Fibroblast of lung (primary cell): ENCODE results near the gene NLE1. TPM values are rescaled to one million over a fixed set of nuclear protein-coding genes. Genes with fewer than 3 reads are reported as not detected.

ENCODE experiments used
- DNase-seq, 2 donors: peaks; one replicate each; pipeline versions ENCODE4 v3.0.0 to v3.0.0-alpha.2; 2010; ENCODE audit warnings: low read depth in 2 of 2
- H2AFZ ChIP-seq: 2 replicates; pipeline ENCODE4 v1.5.1; 2012; ENCODE audit warnings: low read length, control low read depth, inconsistent platforms
- H3K27ac ChIP-seq: 2 replicates; pipeline ENCODE4 v1.5.1; 2011; ENCODE audit warnings: low read length, control low read depth; ENCODE audit not compliant: insufficient read depth
- H3K27me3 ChIP-seq: 2 replicates; pipeline ENCODE4 v1.5.1; 2011; ENCODE audit warnings: mild to moderate bottlenecking, low read length; ENCODE audit not compliant: control insufficient read depth, insufficient read depth
- H3K36me3 ChIP-seq: 2 replicates; pipeline ENCODE4 v1.5.1; 2011; ENCODE audit warnings: low read length; ENCODE audit not compliant: control insufficient read depth, insufficient read depth
- H3K4me1 ChIP-seq: 2 replicates; pipeline ENCODE4 v1.5.1; 2011; ENCODE audit warnings: low read length; ENCODE audit not compliant: control insufficient read depth, insufficient read depth; ENCODE audit errors: extremely low read depth
- H3K4me2 ChIP-seq: 2 replicates; pipeline ENCODE4 v1.5.1; 2011; ENCODE audit warnings: low read length, control low read depth; ENCODE audit not compliant: insufficient read depth; ENCODE audit errors: extremely low read depth
- H3K4me3 ChIP-seq, 4 experiments: fragments of 200-600 bp in 1 of 4; sonication (generic) in 1 of 4; replicated peaks in 1 of 4; 2 replicates each; pipeline ENCODE4 v1.5.1; 2011 to 2016; ENCODE audit warnings: low read length in 4 of 4, low read depth in 3 of 4, mild to moderate bottlenecking in 3 of 4, control low read depth in 2 of 4, inconsistent platforms in 1 of 4, mixed read lengths in 1 of 4; ENCODE audit not compliant: insufficient read depth in 1 of 4; ENCODE audit errors: control extremely low read depth in 1 of 4
- H3K79me2 ChIP-seq: 2 replicates; pipeline ENCODE4 v1.5.1; 2012; ENCODE audit warnings: mild to moderate bottlenecking, low read length, inconsistent platforms; ENCODE audit not compliant: control insufficient read depth, insufficient read depth
- H3K9ac ChIP-seq: 2 replicates; pipeline ENCODE4 v1.5.1; 2011; ENCODE audit warnings: mild to moderate bottlenecking, low read length, control low read depth; ENCODE audit not compliant: insufficient read depth
- H3K9me3 ChIP-seq: 2 replicates; pipeline ENCODE4 v1.5.1; 2012; ENCODE audit warnings: low read depth, low read length; ENCODE audit not compliant: control insufficient read depth, insufficient read depth
- H4K20me1 ChIP-seq: 2 replicates; pipeline ENCODE4 v1.5.1; 2011; ENCODE audit warnings: low read length; ENCODE audit not compliant: control insufficient read depth, insufficient read depth; ENCODE audit errors: extremely low read depth
- EZH2 ChIP-seq: IDR thresholded peaks from 2 replicates; pipeline ENCODE4 v1.5.1; 2012; ENCODE audit warnings: low read length, control low read depth, mild to moderate bottlenecking; ENCODE audit errors: missing control alignments
- polyA plus RNA-seq, 2 donors: library from polyadenylated mRNA; depleted of rRNA in 1 of 2; stranded (reverse) in 1 of 2; unstranded in 1 of 2; fragments of >200 nt; gene quantifications; 2 replicates each; pipeline ENCODE4 v1.2.1, GENCODE V29; 2011 to 2012; ENCODE audit warnings: missing spikeins in 1 of 2
- total RNA-seq: library from RNA; depleted of rRNA; stranded (reverse); fragments of >200 nt; gene quantifications from 2 replicates; pipeline ENCODE4 v1.2.1, GENCODE V29; 2014
- TF ChIP-seq, protein P1 (sequence below), 2 donors: IDR thresholded peaks in 1 of 2; conservative IDR thresholded peaks in 1 of 2; 1 replicate in 1 of 2; 2 replicates in 1 of 2; pipeline ENCODE4 v1.5.1; 2011 to 2012; ENCODE audit warnings: low read length in 2 of 2, control low read depth in 1 of 2, inconsistent platforms in 1 of 2, low read depth in 1 of 2, mild to moderate bottlenecking in 1 of 2

Gene NLE1
- total and polyA plus RNA-seq, 2 donors (not counting 1 experiment from before 2014, with no cell fraction given) = 9.4 to 20.5 TPM

GRCh38 chr17:35083071-35083470, 59.0 kb downstream of the NLE1 start:
- H3K9ac ChIP-seq = no peak overlapping the region
- no peak overlapping the region for H2AFZ ChIP-seq
- no peak overlapping the region for H3K27ac ChIP-seq
- H3K36me3 ChIP-seq = no peaks in the 10 kb centered on the region
- no peak for DNase-seq
- peaks cover 24% of the 10 kb centered on the region for H3K4me1 ChIP-seq
- H3K79me2 ChIP-seq = peaks cover 72% of the 10 kb centered on the region
- no peaks in the 10 kb centered on the region for H3K27me3 ChIP-seq
- H3K4me3 ChIP-seq = no peak overlapping the region
- TF ChIP-seq, protein P1, sequence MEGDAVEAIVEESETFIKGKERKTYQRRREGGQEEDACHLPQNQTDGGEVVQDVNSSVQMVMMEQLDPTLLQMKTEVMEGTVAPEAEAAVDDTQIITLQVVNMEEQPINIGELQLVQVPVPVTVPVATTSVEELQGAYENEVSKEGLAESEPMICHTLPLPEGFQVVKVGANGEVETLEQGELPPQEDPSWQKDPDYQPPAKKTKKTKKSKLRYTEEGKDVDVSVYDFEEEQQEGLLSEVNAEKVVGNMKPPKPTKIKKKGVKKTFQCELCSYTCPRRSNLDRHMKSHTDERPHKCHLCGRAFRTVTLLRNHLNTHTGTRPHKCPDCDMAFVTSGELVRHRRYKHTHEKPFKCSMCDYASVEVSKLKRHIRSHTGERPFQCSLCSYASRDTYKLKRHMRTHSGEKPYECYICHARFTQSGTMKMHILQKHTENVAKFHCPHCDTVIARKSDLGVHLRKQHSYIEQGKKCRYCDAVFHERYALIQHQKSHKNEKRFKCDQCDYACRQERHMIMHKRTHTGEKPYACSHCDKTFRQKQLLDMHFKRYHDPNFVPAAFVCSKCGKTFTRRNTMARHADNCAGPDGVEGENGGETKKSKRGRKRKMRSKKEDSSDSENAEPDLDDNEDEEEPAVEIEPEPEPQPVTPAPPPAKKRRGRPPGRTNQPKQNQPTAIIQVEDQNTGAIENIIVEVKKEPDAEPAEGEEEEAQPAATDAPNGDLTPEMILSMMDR (conservative IDR thresholded peaks at IDR 0.05 in 1 of 2, IDR thresholded peaks at IDR 0.05 in 1 of 2; ENCODE audit: low read depth in 1 of 2, low read length in 2 of 2) = no peak
- TF ChIP-seq EZH2 = no peak
- no peak overlapping the region for H3K4me2 ChIP-seq
- H3K9me3 ChIP-seq = no peaks in the 10 kb centered on the region
- H4K20me1 ChIP-seq = peaks cover 2% of the 10 kb centered on the region

- H3K79me2 ChIP-seq = peaks cover 70% of the 10 kb centered on the region
Observed at GRCh38 chr17:35082073-35082657, 59.9 kb downstream of the NLE1 start.

DNA sequence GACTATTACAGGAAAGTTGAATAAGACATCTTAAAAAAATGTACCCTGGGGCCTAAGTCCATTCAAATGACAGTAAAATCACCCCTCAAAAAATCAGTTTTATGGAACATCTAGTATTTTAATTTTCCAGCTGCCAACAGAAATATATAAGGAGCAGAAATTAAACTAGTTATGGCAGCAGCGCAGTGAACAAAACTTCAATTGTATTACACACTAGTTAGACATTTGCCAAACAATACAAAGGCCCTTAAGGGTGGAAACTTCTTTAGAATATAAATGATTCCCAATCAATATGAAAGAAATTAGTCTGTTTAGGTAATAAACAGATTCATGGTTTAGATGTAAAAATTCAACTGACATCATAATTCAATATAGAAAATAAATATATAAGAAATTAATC, 60.5 kb downstream of the NLE1 start:
- DNase-seq = no peak
- TF ChIP-seq EZH2 = no peak
- TF ChIP-seq, protein P1 (conservative IDR thresholded peaks at IDR 0.05 in 1 of 2, IDR thresholded peaks at IDR 0.05 in 1 of 2; ENCODE audit: low read depth in 1 of 2, low read length in 2 of 2) = no peak
- H3K9ac ChIP-seq = no peak overlapping the region
- H2AFZ ChIP-seq = no peak overlapping the region
- no peak overlapping the region for H3K27ac ChIP-seq
- H3K36me3 ChIP-seq = no peaks in the 10 kb centered on the region
- peaks cover 24% of the 10 kb centered on the region for H3K4me1 ChIP-seq
- H3K4me3 ChIP-seq = no peak overlapping the region
- peaks cover 2% of the 10 kb centered on the region for H4K20me1 ChIP-seq
- peaks cover 67% of the 10 kb centered on the region for H3K79me2 ChIP-seq
- no peaks in the 10 kb centered on the region for H3K27me3 ChIP-seq
- H3K4me2 ChIP-seq = no peak overlapping the region
- H3K9me3 ChIP-seq = no peaks in the 10 kb centered on the region

More at GRCh38 chr17:35082073-35082657, 59.9 kb downstream of the NLE1 start:
- Histone ChIP-seq H3K9me3 (no peaks in the 10 kb centered on the region), H2AFZ (no peak overlapping the region), H3K9ac (no peak overlapping the region), H3K36me3 (no peaks in the 10 kb centered on the region), H3K4me3 (peak overlapping the region in 1 of 4 experiments; percentile 8), H4K20me1 (peaks cover 2% of the 10 kb centered on the region), H3K27me3 (no peaks in the 10 kb centered on the region), H3K4me2 (peak overlapping the region; percentile 72), H3K27ac (peak overlapping the region; percentile 11), H3K4me1 (peaks cover 24% of the 10 kb centered on the region)
- peak; percentile 82 to 90 for DNase-seq
- no peak for TF ChIP-seq EZH2
- TF ChIP-seq, protein P1 (conservative IDR thresholded peaks at IDR 0.05 in 1 of 2, IDR thresholded peaks at IDR 0.05 in 1 of 2; ENCODE audit: low read depth in 1 of 2, low read length in 2 of 2) = no peak
